Measurements from ENCODE around the gene PKD1L1. TPM values are rescaled to one million over a fixed set of nuclear protein-coding genes. Genes with fewer than 3 reads are reported as not detected.

The PKD1L1 gene
- total RNA-seq, 2 donors from 2014 or later, result 0.77 to 0.83 TPM

DNA sequence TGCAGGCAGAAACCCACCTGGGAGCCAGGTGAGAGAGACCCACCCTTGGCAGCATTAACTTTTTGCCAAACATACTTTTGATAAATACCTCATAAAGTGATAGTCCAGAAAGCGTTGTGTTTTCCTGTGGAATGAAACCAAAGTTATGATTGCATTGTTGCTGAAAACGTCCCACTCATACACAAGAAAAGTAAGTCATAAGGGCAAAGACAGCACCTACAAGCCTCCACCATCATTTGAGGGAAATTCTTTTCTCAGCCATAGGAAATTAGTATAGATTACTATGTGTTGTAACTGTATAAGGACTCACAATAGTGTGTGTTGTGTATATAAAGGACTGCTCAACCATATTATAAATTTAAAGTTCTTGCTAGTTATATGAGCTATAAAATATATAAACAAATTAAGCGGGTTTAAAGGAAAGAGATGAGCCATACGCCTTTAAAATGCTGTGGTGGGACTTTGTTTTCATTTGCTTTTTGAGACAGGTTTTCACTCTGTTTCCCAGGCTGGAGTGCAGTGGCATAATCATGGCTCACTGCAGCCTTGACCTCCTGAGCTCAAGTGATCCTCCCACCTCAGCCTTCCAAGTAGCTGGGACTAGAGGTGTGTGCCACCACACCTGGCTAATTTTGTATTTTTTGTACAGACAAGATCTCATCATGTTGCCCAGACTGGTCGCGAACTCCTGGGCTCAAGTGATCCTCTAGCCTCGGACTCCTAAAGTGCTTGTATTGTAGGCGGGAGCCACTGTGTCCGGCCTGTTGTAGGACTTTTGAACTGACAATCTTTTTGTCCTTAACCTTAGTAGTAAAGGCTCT, 160.8 kb downstream of the PKD1L1 start:
- Mint-ChIP-seq H3K4me3 (no peak overlapping the region), H3K36me3 (ENCODE audit: low read depth) (no peaks in the 10 kb centered on the region), H3K4me1 (no peaks in the 10 kb centered on the region), H3K27ac (no peak overlapping the region), H3K27me3 (peaks cover 18% of the 10 kb centered on the region)
- no peak for DNase-seq
- no peaks in the 10 kb centered on the region for H3K9me3 ChIP-seq (ENCODE audit: control insufficient read depth, low read length, poor library complexity, severe bottlenecking)
- ATAC-seq, result no peak

GRCh38 chr7:47786557-47787248, 161.6 kb downstream of the PKD1L1 start:
- ATAC-seq (no peak), DNase-seq (no peak)
- H3K27ac Mint-ChIP-seq, result no peak overlapping the region
- no peaks in the 10 kb centered on the region for H3K9me3 ChIP-seq (ENCODE audit: control insufficient read depth, low read length, poor library complexity, severe bottlenecking)
- no peak overlapping the region for H3K4me3 Mint-ChIP-seq
- H3K4me1 Mint-ChIP-seq, result no peaks in the 10 kb centered on the region
- H3K27me3 Mint-ChIP-seq, result peaks cover 18% of the 10 kb centered on the region
- no peaks in the 10 kb centered on the region for H3K36me3 Mint-ChIP-seq (ENCODE audit: low read depth)

GRCh38 chr7:47785923-47786556, 162.2 kb downstream of the PKD1L1 start:
- Mint-ChIP-seq H3K27ac (no peak overlapping the region), H3K27me3 (peaks cover 14% of the 10 kb centered on the region), H3K4me1 (no peaks in the 10 kb centered on the region), H3K36me3 (ENCODE audit: low read depth) (no peaks in the 10 kb centered on the region), H3K4me3 (no peak overlapping the region)
- no peak for DNase-seq
- ATAC-seq, result no peak
- no peaks in the 10 kb centered on the region for H3K9me3 ChIP-seq (ENCODE audit: control insufficient read depth, low read length, poor library complexity, severe bottlenecking)

- no peak for ATAC-seq
- Mint-ChIP-seq H3K4me3 (no peak overlapping the region), H3K4me1 (no peaks in the 10 kb centered on the region), H3K27ac (no peak overlapping the region), H3K27me3 (peaks cover 14% of the 10 kb centered on the region), H3K36me3 (ENCODE audit: low read depth) (no peaks in the 10 kb centered on the region)
- no peak for DNase-seq
- H3K9me3 ChIP-seq (ENCODE audit: control insufficient read depth, low read length, poor library complexity, severe bottlenecking), result no peaks in the 10 kb centered on the region
Observed at GRCh38 chr7:47783456-47784223, 164.6 kb downstream of the PKD1L1 start.

DNA sequence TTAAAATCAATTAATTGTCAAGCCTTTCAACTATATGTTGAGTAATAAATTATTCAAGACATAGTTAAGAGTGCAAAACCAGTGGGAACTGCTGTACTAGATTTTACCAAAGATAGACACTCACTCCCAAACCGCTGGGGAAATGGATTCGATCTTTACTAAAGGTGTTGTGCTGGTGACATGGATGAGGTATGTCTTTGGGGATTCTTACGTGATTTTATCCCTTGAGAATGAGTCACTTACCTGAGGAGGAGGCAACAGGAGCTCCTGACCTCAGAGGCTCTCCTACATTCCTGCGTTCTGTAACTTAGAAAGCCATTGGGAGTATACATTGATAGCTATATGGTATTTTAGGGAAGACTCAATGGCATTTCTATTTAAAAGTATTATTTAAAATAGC, 165.5 kb downstream of the PKD1L1 start:
- no peak for DNase-seq
- Mint-ChIP-seq H3K27ac (no peak overlapping the region), H3K4me1 (no peaks in the 10 kb centered on the region), H3K36me3 (ENCODE audit: low read depth) (no peaks in the 10 kb centered on the region), H3K4me3 (no peak overlapping the region), H3K27me3 (peaks cover 14% of the 10 kb centered on the region)
- no peak for ATAC-seq
- no peaks in the 10 kb centered on the region for H3K9me3 ChIP-seq (ENCODE audit: control insufficient read depth, low read length, poor library complexity, severe bottlenecking)

DNA sequence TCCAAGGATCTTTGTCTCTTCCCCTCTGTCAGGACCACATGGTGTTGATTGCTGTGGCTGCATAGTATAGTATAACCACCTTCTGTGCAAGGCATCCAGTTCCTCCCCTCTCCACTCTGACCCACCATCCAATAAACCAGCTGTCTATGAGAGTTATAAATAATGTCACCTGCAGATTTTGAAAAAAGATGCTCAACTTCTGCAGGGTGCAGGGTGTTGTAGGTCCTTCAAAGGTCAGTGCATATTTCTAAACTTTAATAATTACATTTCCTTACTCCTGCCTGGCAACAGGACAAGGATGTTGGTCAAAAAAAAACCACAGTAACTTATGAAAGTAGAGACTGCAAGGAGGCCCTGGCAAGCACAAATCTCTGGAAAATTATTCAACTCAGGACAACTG, 166.2 kb downstream of the PKD1L1 start:
- H3K27me3 Mint-ChIP-seq, result peaks cover 14% of the 10 kb centered on the region
- ATAC-seq, result no peak
- H3K9me3 ChIP-seq (ENCODE audit: control insufficient read depth, low read length, poor library complexity, severe bottlenecking), result no peaks in the 10 kb centered on the region
- H3K27ac Mint-ChIP-seq, result no peak overlapping the region
- DNase-seq, result no peak
- H3K4me3 Mint-ChIP-seq, result no peak overlapping the region
- H3K4me1 Mint-ChIP-seq, result no peaks in the 10 kb centered on the region
- no peaks in the 10 kb centered on the region for H3K36me3 Mint-ChIP-seq (ENCODE audit: low read depth)

GRCh38 chr7:47780555-47780954, 167.7 kb downstream of the PKD1L1 start:
- H3K27me3 Mint-ChIP-seq, result peaks cover 7% of the 10 kb centered on the region

DNA sequence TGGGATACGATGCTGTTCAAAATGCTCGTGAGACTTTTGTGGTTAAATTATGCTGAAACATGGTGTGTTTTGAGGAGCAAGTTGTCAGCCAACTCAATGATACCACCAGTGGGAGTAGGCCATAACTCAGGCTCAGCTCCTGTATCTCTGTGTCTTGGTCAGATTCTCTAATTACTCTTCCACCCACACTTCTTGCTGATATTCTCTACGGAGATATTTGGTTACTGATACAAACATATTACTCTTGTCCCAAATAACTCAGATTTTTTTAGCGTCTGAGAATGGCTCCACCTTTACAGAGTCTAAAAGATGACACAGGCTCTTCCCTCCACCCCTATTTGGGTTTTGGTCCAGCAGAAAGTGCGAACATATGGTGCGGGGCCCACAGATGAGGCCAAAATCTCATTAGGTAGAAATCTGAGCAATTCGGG, 168.9 kb downstream of the PKD1L1 start:
- DNase-seq (no peak), ATAC-seq (no peak)
- Mint-ChIP-seq H3K36me3 (ENCODE audit: low read depth) (no peaks in the 10 kb centered on the region), H3K27ac (no peak overlapping the region), H3K4me3 (no peak overlapping the region), H3K4me1 (no peaks in the 10 kb centered on the region), H3K27me3 (peaks cover 7% of the 10 kb centered on the region)
- no peaks in the 10 kb centered on the region for H3K9me3 ChIP-seq (ENCODE audit: control insufficient read depth, low read length, poor library complexity, severe bottlenecking)

More at GRCh38 chr7:47780555-47780954, 167.7 kb downstream of the PKD1L1 start:
- H3K9me3 ChIP-seq (ENCODE audit: control insufficient read depth, low read length, poor library complexity, severe bottlenecking), result no peaks in the 10 kb centered on the region
- Mint-ChIP-seq H3K27ac (no peak overlapping the region), H3K4me3 (no peak overlapping the region), H3K4me1 (no peaks in the 10 kb centered on the region), H3K36me3 (ENCODE audit: low read depth) (no peaks in the 10 kb centered on the region)
- DNase-seq, result no peak
- ATAC-seq, result no peak

- no peak overlapping the region for H3K4me3 Mint-ChIP-seq
- H3K9me3 ChIP-seq (ENCODE audit: control insufficient read depth, low read length, poor library complexity, severe bottlenecking), result no peaks in the 10 kb centered on the region
- ATAC-seq, result no peak
- no peak overlapping the region for H3K27ac Mint-ChIP-seq
- H3K4me1 Mint-ChIP-seq, result no peaks in the 10 kb centered on the region
- H3K36me3 Mint-ChIP-seq (ENCODE audit: low read depth), result no peaks in the 10 kb centered on the region
- peaks cover 7% of the 10 kb centered on the region for H3K27me3 Mint-ChIP-seq
- DNase-seq, result no peak
Observed at GRCh38 chr7:47778153-47778661, 170.1 kb downstream of the PKD1L1 start.

DNA sequence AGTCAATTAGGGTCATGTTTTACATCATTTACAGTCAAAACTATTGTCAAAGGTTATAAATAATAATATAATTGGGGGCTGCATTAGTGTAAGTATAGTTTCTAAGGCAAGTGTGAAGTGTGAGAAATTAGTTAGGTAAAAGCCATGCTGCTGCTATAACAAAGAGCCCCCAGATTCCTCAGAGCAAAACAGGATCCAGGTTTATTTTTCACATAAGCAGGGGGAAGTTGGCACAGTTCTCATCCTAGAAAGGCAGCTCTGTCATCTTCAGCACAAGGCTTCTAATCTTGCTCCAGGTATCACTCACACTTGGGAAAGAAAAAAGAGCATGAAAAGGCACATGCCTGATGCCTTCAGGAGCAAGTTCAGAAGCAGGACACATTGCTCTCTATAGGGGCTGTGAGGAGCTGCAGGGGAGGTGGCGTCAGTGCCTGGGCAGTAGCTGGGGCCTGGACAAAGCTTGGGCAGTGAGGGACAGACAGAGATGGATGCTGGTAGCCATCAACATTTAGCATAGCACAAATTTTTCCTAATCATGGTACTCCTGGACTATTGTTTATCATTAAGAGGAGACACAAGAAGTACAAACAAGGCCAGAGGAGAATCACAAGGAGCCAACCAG, 170.6 kb downstream of the PKD1L1 start:
- H3K27me3 Mint-ChIP-seq, result peaks cover 9% of the 10 kb centered on the region
- no peaks in the 10 kb centered on the region for H3K36me3 Mint-ChIP-seq (ENCODE audit: low read depth)
- H3K9me3 ChIP-seq (ENCODE audit: control insufficient read depth, low read length, poor library complexity, severe bottlenecking), result no peaks in the 10 kb centered on the region
- H3K4me3 Mint-ChIP-seq, result no peak overlapping the region
- no peak overlapping the region for H3K27ac Mint-ChIP-seq
- no peak for DNase-seq
- ATAC-seq, result no peak
- H3K4me1 Mint-ChIP-seq, result no peaks in the 10 kb centered on the region

DNA sequence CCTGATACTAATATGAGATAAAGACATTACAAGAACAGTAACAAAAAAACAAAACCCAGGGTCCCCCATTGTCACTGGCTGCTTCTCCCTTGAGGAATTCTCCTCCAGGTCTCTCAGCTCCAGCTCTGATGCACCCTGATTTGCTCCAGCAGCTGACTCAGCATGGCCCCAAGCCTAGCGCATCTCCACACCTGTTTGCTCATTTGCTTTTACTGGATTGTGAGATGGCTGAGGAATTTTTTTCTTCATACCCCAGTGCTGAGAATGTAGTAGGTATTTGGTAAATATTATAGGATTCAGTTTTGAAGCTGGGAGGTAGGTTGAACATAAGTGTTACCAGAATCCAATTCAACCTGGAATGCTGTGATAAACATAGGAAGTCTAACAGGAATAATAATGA, 171.9 kb downstream of the PKD1L1 start:
- no peak overlapping the region for H3K27ac Mint-ChIP-seq
- no peak overlapping the region for H3K4me3 Mint-ChIP-seq
- no peaks in the 10 kb centered on the region for H3K4me1 Mint-ChIP-seq
- ATAC-seq, result no peak
- H3K36me3 Mint-ChIP-seq (ENCODE audit: low read depth), result no peaks in the 10 kb centered on the region
- peaks cover 7% of the 10 kb centered on the region for H3K27me3 Mint-ChIP-seq
- H3K9me3 ChIP-seq (ENCODE audit: control insufficient read depth, low read length, poor library complexity, severe bottlenecking), result no peaks in the 10 kb centered on the region
- DNase-seq, result no peak

GRCh38 chr7:47775238-47775637, 173.0 kb downstream of the PKD1L1 start:
- no peaks in the 10 kb centered on the region for H3K4me1 Mint-ChIP-seq
- no peak overlapping the region for H3K27ac Mint-ChIP-seq
- H3K4me3 Mint-ChIP-seq, result no peak overlapping the region
- H3K27me3 Mint-ChIP-seq, result peaks cover 7% of the 10 kb centered on the region
- DNase-seq (no peak), ATAC-seq (no peak)
- no peaks in the 10 kb centered on the region for H3K36me3 Mint-ChIP-seq (ENCODE audit: low read depth)
- no peaks in the 10 kb centered on the region for H3K9me3 ChIP-seq (ENCODE audit: control insufficient read depth, low read length, poor library complexity, severe bottlenecking)

Data from T-helper 17 cell (primary cell).